DOHH2 (cell line): Measurements from ENCODE around the gene KCNIP4.

ENCODE experiments used
- H3F3A ChIP-seq: fragments of 200-600 bp; sonication (generic), shearing (Covaris generic); 2 replicates; pipeline ENCODE4 v1.6.0; 2016; ENCODE audit warnings: antibody characterized with exemption, mild to moderate bottlenecking; ENCODE audit not compliant: control insufficient read depth, insufficient read depth
- H3K27ac ChIP-seq: fragments of 200-600 bp; sonication (generic); 2 replicates; pipeline ENCODE4 v1.5.1; 2014; ENCODE audit warnings: low read depth, mild to moderate bottlenecking, low read length, moderate library complexity
- H3K27me3 ChIP-seq: fragments of 200-600 bp; sonication (generic); 2 replicates; pipeline ENCODE4 v1.6.1; 2014; ENCODE audit warnings: mild to moderate bottlenecking, low read length, mixed read lengths; ENCODE audit not compliant: control insufficient read depth
- H3K36me3 ChIP-seq: fragments of 200-600 bp; sonication (generic); 2 replicates; pipeline ENCODE4 v1.6.1; 2014; ENCODE audit warnings: mild to moderate bottlenecking, low read length, moderate library complexity, mixed read lengths; ENCODE audit not compliant: control insufficient read depth
- H3K4me1 ChIP-seq: fragments of 200-600 bp; sonication (generic); 2 replicates; pipeline ENCODE4 v1.6.1; 2014; ENCODE audit warnings: mild to moderate bottlenecking, low read length, mixed read lengths; ENCODE audit not compliant: control insufficient read depth
- H3K4me2 ChIP-seq: fragments of 200-600 bp; sonication (generic); 2 replicates; pipeline ENCODE4 v1.6.0; 2014; ENCODE audit warnings: mild to moderate bottlenecking, low read length, moderate library complexity
- H3K4me3 ChIP-seq: fragments of 200-600 bp; sonication (generic); 2 replicates; pipeline ENCODE4 v1.5.1; 2014; ENCODE audit warnings: mild to moderate bottlenecking, low read length, mixed read lengths
- H3K79me2 ChIP-seq: fragments of 200-600 bp; sonication (generic); 2 replicates; pipeline ENCODE4 v1.6.1; 2014; ENCODE audit warnings: mild to moderate bottlenecking, low read length, mixed read lengths; ENCODE audit not compliant: control insufficient read depth
- H3K9me2 ChIP-seq: fragments of 200-600 bp; sonication (generic); replicated peaks from 2 replicates; pipeline ENCODE4 v1.6.1; 2014; ENCODE audit warnings: mild to moderate bottlenecking, low read length, mixed read lengths; ENCODE audit not compliant: control insufficient read depth
- H3K9me3 ChIP-seq: fragments of 200-600 bp; sonication (generic); 2 replicates; pipeline ENCODE4 v1.6.1; 2014; ENCODE audit warnings: antibody characterized with exemption, low read length, mixed read lengths; ENCODE audit not compliant: control insufficient read depth, insufficient read depth
- H4K20me1 ChIP-seq: fragments of 200-600 bp; sonication (generic); 2 replicates; pipeline ENCODE4 v1.6.0; 2014; ENCODE audit warnings: low read depth, mild to moderate bottlenecking, antibody characterized with exemption, low read length, moderate library complexity; ENCODE audit not compliant: control insufficient read depth, insufficient read depth
- EZH2phosphoT487 ChIP-seq: fragments of 200-600 bp; sonication (generic); IDR thresholded peaks from 2 replicates; pipeline ENCODE4 v1.6.1; 2017; ENCODE audit warnings: borderline replicate concordance, mild to moderate bottlenecking, antibody characterized with exemption, low read length, moderate library complexity, mixed read lengths
- TF ChIP-seq, protein P1 (sequence below): fragments of 200-600 bp; sonication (generic); IDR thresholded peaks from one replicate; pipeline ENCODE4 v1.5.1; 2014; ENCODE audit warnings: antibody characterized with exemption, mild to moderate bottlenecking, low read depth, low read length; ENCODE audit not compliant: poor library complexity, severe bottlenecking

Gene KCNIP4

DNA sequence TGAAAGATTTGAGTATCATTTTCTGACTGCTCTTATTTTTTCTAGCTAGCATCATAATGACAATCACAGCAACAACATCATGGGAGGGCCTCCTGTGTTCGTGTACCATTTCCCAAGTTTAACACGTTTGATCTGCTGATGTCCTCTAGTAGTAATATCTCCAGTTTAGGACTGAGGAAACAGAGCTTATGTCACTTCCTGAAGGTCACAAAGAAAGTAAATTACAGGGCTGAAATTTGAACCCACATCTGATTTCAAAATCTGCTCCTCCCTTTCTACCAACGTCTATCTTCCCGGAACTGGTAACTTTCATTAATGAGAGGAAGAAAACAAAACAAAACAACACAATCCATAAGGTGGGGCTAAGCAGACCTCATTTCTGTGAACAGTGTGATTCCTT lies 945.6 kb downstream of the KCNIP4 start:
- Histone ChIP-seq H3K4me2 (no peak overlapping the region), H3K9me3 (no peaks in the 10 kb centered on the region), H3K4me1 (no peaks in the 10 kb centered on the region), H3K79me2 (no peaks in the 10 kb centered on the region), H3K9me2 (no peaks in the 10 kb centered on the region), H3K27ac (no peak overlapping the region), H3K36me3 (no peaks in the 10 kb centered on the region), H3K4me3 (no peak overlapping the region), H3K27me3 (no peaks in the 10 kb centered on the region), H3F3A (no peaks in the 10 kb centered on the region), H4K20me1 (no peaks in the 10 kb centered on the region)
- TF ChIP-seq, protein P1, sequence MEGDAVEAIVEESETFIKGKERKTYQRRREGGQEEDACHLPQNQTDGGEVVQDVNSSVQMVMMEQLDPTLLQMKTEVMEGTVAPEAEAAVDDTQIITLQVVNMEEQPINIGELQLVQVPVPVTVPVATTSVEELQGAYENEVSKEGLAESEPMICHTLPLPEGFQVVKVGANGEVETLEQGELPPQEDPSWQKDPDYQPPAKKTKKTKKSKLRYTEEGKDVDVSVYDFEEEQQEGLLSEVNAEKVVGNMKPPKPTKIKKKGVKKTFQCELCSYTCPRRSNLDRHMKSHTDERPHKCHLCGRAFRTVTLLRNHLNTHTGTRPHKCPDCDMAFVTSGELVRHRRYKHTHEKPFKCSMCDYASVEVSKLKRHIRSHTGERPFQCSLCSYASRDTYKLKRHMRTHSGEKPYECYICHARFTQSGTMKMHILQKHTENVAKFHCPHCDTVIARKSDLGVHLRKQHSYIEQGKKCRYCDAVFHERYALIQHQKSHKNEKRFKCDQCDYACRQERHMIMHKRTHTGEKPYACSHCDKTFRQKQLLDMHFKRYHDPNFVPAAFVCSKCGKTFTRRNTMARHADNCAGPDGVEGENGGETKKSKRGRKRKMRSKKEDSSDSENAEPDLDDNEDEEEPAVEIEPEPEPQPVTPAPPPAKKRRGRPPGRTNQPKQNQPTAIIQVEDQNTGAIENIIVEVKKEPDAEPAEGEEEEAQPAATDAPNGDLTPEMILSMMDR = no peak
- no peak for TF ChIP-seq EZH2phosphoT487

DNA sequence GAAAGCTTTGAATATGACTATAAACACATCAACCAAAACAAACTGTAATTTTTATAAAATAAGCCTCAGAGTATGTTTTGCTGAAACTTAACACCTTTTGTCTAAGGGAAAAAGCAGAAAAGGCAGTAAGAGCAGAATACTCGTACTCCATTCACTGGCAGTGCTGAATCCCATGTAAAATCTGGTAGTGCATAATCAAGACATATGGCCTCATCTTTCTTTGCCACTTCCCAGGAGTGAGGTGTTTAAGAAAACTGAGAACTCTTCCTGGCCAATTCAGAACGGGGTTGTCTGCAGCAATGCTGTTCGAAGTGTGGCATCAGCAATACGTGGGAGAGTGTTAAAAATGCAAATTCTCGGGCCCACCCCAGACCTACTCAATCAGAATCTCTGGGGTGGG lies 946.3 kb downstream of the KCNIP4 start:
- no peaks in the 10 kb centered on the region for H3F3A ChIP-seq
- no peak overlapping the region for H3K4me3 ChIP-seq
- H3K27me3 ChIP-seq = no peaks in the 10 kb centered on the region
- no peaks in the 10 kb centered on the region for H4K20me1 ChIP-seq
- no peaks in the 10 kb centered on the region for H3K36me3 ChIP-seq
- H3K4me2 ChIP-seq = no peak overlapping the region
- TF ChIP-seq, protein P1 = no peak
- TF ChIP-seq EZH2phosphoT487 = no peak
- no peak overlapping the region for H3K27ac ChIP-seq
- no peaks in the 10 kb centered on the region for H3K79me2 ChIP-seq
- H3K9me2 ChIP-seq = no peaks in the 10 kb centered on the region
- H3K4me1 ChIP-seq = no peaks in the 10 kb centered on the region
- no peaks in the 10 kb centered on the region for H3K9me3 ChIP-seq

DNA sequence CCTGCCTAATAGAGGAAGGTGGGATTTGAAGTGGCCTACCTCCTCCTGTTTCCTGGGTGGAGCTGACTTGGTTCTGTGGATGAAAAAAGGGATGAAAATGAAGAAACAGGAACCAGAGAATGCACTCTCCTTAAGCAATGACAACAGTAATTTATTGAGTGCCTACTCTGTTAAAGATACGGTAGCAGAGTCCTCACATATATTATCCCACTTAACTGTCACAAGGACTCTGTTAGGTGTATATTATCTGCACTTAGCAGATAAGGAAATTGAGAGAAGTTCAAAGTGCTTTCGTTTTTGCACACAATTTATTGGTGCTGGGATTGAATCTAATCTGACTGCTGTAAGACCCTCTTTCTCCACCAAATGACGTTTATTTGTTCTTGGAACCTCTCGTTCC lies 947.1 kb downstream of the KCNIP4 start:
- H3K4me3 ChIP-seq = no peak overlapping the region
- H4K20me1 ChIP-seq = no peaks in the 10 kb centered on the region
- H3K9me3 ChIP-seq = no peaks in the 10 kb centered on the region
- H3K27ac ChIP-seq = no peak overlapping the region
- TF ChIP-seq, protein P1 = no peak
- TF ChIP-seq EZH2phosphoT487 = no peak
- no peaks in the 10 kb centered on the region for H3K4me1 ChIP-seq
- no peaks in the 10 kb centered on the region for H3K9me2 ChIP-seq
- H3K36me3 ChIP-seq = no peaks in the 10 kb centered on the region
- no peak overlapping the region for H3K4me2 ChIP-seq
- no peaks in the 10 kb centered on the region for H3K27me3 ChIP-seq
- H3K79me2 ChIP-seq = no peaks in the 10 kb centered on the region
- H3F3A ChIP-seq = no peaks in the 10 kb centered on the region

DNA sequence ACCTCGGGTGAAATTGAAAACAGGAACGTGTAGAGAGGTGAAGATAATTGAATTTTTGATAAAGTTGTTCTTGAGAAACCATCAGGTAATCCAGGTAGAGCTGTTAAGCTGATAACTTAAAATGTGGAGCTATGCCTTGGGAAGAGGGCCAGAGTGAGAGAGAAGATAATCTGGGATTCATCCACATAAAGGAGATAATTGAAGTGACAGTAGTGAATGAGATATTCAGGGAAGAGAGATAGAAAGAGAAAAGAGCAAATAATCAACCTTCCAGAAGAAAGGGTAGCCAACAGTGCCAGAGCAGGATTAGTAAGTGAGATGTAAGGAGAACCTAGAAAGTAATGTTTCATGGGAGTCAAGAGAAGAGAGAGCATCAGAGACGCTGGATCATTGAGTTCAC lies 950.7 kb downstream of the KCNIP4 start:
- H3K79me2 ChIP-seq = no peaks in the 10 kb centered on the region
- no peak for TF ChIP-seq EZH2phosphoT487
- TF ChIP-seq, protein P1 = no peak
- H3K4me3 ChIP-seq = no peak overlapping the region
- no peaks in the 10 kb centered on the region for H4K20me1 ChIP-seq
- H3K9me3 ChIP-seq = no peaks in the 10 kb centered on the region
- H3K4me2 ChIP-seq = no peak overlapping the region
- no peaks in the 10 kb centered on the region for H3K36me3 ChIP-seq
- H3K27me3 ChIP-seq = no peaks in the 10 kb centered on the region
- no peaks in the 10 kb centered on the region for H3F3A ChIP-seq
- H3K27ac ChIP-seq = no peak overlapping the region
- H3K4me1 ChIP-seq = no peaks in the 10 kb centered on the region
- no peaks in the 10 kb centered on the region for H3K9me2 ChIP-seq
